Measurements from ENCODE around the gene ITGA8. TPM values are rescaled to one million over a fixed set of nuclear protein-coding genes. Genes with fewer than 3 reads are reported as not detected.

ITGA8 gene
- total RNA-seq, 3 donors from 2014 or later (not counting 1 experiment from before 2014, with no cell fraction given) = not detected

DNA sequence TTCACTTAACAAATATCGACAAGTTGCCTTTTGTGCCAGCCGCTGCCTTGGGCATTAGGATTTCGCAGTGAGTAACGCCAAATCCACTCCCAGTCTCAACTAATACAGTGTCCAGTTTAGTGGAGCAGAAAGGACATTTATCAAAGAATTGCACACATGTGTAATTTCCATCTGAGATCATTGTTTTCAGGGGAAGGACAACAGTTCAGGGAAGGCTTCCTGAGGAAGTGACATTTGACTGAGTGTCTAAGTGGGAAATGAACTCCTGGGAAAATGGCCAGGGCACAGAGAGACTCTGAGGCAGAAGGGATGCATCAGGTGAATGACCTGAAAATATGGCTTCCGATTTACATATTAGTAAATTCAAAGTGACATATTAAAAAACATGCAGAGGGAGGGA lies 89.4 kb downstream of the ITGA8 start:
- no peak overlapping the region for H3K27ac ChIP-seq (ENCODE audit: low read length)
- no peaks in the 10 kb centered on the region for H3K36me3 ChIP-seq (ENCODE audit: control insufficient read depth, insufficient read depth, low read length)
- intact Hi-C loops (cut with micrococcal nuclease) = no loop called here
- H3K4me3 ChIP-seq (ENCODE audit: low read length) = no peak overlapping the region
- no peaks in the 10 kb centered on the region for H3K9me3 Mint-ChIP-seq
- no peaks in the 10 kb centered on the region for H3K27me3 Mint-ChIP-seq (ENCODE audit: low read depth in 2 of 2)
- H3K9me3 ChIP-seq (ENCODE audit: control insufficient read depth, insufficient read depth, low read length) = no peaks in the 10 kb centered on the region
- H3K36me3 Mint-ChIP-seq = no peaks in the 10 kb centered on the region
- no peak for ATAC-seq
- DNase-seq = no peak
- H3K27me3 ChIP-seq (ENCODE audit: control insufficient read depth, insufficient read depth, low read length) = no peaks in the 10 kb centered on the region
- TF ChIP-seq, protein P1, sequence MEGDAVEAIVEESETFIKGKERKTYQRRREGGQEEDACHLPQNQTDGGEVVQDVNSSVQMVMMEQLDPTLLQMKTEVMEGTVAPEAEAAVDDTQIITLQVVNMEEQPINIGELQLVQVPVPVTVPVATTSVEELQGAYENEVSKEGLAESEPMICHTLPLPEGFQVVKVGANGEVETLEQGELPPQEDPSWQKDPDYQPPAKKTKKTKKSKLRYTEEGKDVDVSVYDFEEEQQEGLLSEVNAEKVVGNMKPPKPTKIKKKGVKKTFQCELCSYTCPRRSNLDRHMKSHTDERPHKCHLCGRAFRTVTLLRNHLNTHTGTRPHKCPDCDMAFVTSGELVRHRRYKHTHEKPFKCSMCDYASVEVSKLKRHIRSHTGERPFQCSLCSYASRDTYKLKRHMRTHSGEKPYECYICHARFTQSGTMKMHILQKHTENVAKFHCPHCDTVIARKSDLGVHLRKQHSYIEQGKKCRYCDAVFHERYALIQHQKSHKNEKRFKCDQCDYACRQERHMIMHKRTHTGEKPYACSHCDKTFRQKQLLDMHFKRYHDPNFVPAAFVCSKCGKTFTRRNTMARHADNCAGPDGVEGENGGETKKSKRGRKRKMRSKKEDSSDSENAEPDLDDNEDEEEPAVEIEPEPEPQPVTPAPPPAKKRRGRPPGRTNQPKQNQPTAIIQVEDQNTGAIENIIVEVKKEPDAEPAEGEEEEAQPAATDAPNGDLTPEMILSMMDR (IDR thresholded peaks at IDR 0.05) = no peak
- H3K27ac Mint-ChIP-seq = no peak overlapping the region
- H3K4me3 Mint-ChIP-seq = no peak overlapping the region
- H3K4me1 ChIP-seq (ENCODE audit: control insufficient read depth, insufficient read depth, low read length) = no peaks in the 10 kb centered on the region
- 96% methylated on average over 4 of the region's 5 CpGs for WGBS (ENCODE audit: insufficient coverage)
- no peaks in the 10 kb centered on the region for H3K4me1 Mint-ChIP-seq

DNA sequence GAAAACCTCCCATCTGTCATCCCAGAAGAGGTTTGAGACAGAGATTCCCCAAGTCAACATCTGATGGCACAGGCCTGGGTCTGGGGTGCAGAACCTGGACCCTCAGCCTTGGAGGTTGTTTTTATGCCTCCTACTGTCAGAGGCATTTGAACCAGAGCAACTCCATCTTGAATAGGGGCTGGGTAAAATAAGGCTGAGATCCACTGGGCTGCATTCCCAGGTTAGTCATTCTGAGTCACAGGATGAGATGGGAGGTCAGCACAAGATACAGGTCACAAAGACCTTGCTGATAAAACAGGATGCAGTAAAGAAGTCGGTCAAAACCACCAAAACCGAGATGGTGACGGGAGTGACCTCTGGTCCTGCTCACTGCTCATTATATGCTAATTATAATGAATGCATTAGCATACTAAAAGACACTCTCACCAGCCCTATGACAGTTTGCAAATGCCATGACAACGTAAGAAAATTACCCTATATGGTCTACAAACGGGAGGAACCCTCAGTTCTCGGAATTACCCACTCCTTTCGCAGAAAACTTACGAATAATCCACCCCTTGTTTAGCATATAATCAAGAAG lies 92.0 kb downstream of the ITGA8 start:
- Histone ChIP-seq H3K4me1 (ENCODE audit: control insufficient read depth, insufficient read depth, low read length) (no peaks in the 10 kb centered on the region), H3K27ac (ENCODE audit: low read length) (no peak overlapping the region), H3K36me3 (ENCODE audit: control insufficient read depth, insufficient read depth, low read length) (no peaks in the 10 kb centered on the region), H3K9me3 (ENCODE audit: control insufficient read depth, insufficient read depth, low read length) (no peaks in the 10 kb centered on the region), H3K4me3 (ENCODE audit: low read length) (no peak overlapping the region), H3K27me3 (ENCODE audit: control insufficient read depth, insufficient read depth, low read length) (no peaks in the 10 kb centered on the region)
- H3K4me1 Mint-ChIP-seq = no peaks in the 10 kb centered on the region
- no peak for ATAC-seq
- DNase-seq = no peak
- H3K27ac Mint-ChIP-seq = no peak overlapping the region
- H3K4me3 Mint-ChIP-seq = no peak overlapping the region
- TF ChIP-seq, protein P1 (IDR thresholded peaks at IDR 0.05) = no peak
- H3K36me3 Mint-ChIP-seq = no peaks in the 10 kb centered on the region
- H3K9me3 Mint-ChIP-seq = no peaks in the 10 kb centered on the region
- H3K27me3 Mint-ChIP-seq (ENCODE audit: low read depth in 2 of 2) = no peaks in the 10 kb centered on the region
- intact Hi-C loops (cut with micrococcal nuclease) = no loop called here
- WGBS (ENCODE audit: insufficient coverage) = 87% methylated on average over 8 of the region's 8 CpGs

DNA sequence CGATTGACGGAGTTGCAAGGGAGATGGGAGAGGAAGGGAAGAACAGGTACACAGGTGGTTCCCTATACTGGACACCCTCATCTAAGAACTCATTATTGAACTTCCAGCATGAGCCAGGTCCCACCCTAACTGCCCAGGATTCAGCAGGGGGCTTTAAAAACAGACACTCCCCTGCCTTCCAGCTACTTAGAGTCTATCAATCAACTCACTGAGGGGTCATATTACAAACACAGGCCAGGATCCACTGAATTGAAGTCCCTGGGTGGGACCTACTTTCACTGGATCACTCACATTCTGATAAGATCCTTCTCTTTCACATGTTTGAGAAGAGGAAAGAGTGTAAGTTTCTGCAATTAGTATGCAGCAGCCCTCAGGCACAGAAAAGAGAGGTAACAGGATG lies 92.8 kb downstream of the ITGA8 start:
- no peaks in the 10 kb centered on the region for H3K9me3 Mint-ChIP-seq
- no peaks in the 10 kb centered on the region for H3K4me1 ChIP-seq (ENCODE audit: control insufficient read depth, insufficient read depth, low read length)
- no peaks in the 10 kb centered on the region for H3K27me3 ChIP-seq (ENCODE audit: control insufficient read depth, insufficient read depth, low read length)
- no peak overlapping the region for H3K27ac Mint-ChIP-seq
- H3K36me3 ChIP-seq (ENCODE audit: control insufficient read depth, insufficient read depth, low read length) = no peaks in the 10 kb centered on the region
- no peaks in the 10 kb centered on the region for H3K4me1 Mint-ChIP-seq
- no peak overlapping the region for H3K4me3 Mint-ChIP-seq
- no peak overlapping the region for H3K4me3 ChIP-seq (ENCODE audit: low read length)
- DNase-seq (no peak), ATAC-seq (no peak)
- H3K27me3 Mint-ChIP-seq (ENCODE audit: low read depth in 2 of 2) = no peaks in the 10 kb centered on the region
- no peak overlapping the region for H3K27ac ChIP-seq (ENCODE audit: low read length)
- intact Hi-C loops (cut with micrococcal nuclease) = no loop called here
- no peaks in the 10 kb centered on the region for H3K36me3 Mint-ChIP-seq
- TF ChIP-seq, protein P1 (IDR thresholded peaks at IDR 0.05) = no peak
- H3K9me3 ChIP-seq (ENCODE audit: control insufficient read depth, insufficient read depth, low read length) = no peaks in the 10 kb centered on the region
- WGBS (ENCODE audit: insufficient coverage) = 100% methylated on average over 2 of the region's 2 CpGs

DNA sequence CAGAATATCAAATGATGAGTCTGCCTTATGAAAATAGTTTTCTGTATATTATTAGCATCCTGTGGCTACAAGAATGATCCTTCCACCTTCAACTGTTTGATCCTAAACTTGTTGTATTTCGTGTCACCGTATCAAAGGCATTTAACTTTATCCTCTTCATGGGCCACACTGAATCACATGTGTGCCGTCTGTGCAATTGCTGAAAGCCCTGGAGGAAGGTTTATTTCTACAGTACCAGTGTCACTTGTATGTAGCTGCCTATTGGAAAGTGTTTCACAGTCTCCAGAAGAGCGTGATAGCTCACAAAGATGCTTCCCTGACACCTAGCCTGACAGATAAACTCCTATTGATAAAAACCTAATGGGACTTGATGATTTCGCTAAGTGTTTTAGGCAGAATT lies 94.5 kb downstream of the ITGA8 start:
- Histone ChIP-seq H3K4me3 (ENCODE audit: low read length) (no peak overlapping the region), H3K4me1 (ENCODE audit: control insufficient read depth, insufficient read depth, low read length) (no peaks in the 10 kb centered on the region), H3K27me3 (ENCODE audit: control insufficient read depth, insufficient read depth, low read length) (no peaks in the 10 kb centered on the region), H3K9me3 (ENCODE audit: control insufficient read depth, insufficient read depth, low read length) (no peaks in the 10 kb centered on the region), H3K27ac (ENCODE audit: low read length) (no peak overlapping the region), H3K36me3 (ENCODE audit: control insufficient read depth, insufficient read depth, low read length) (no peaks in the 10 kb centered on the region)
- intact Hi-C loops (cut with micrococcal nuclease) = no loop called here
- ATAC-seq (no peak), DNase-seq (no peak)
- H3K4me3 Mint-ChIP-seq = no peak overlapping the region
- TF ChIP-seq, protein P1 (IDR thresholded peaks at IDR 0.05) = no peak
- no peaks in the 10 kb centered on the region for H3K9me3 Mint-ChIP-seq
- H3K27ac Mint-ChIP-seq = no peak overlapping the region
- no peaks in the 10 kb centered on the region for H3K4me1 Mint-ChIP-seq
- WGBS (ENCODE audit: insufficient coverage) = 89% methylated on average over 5 of the region's 5 CpGs
- no peaks in the 10 kb centered on the region for H3K27me3 Mint-ChIP-seq (ENCODE audit: low read depth in 2 of 2)
- H3K36me3 Mint-ChIP-seq = no peaks in the 10 kb centered on the region
